AG08396 (cell line): Measurements from ENCODE around the gene PCDHAC2.

Experiments used
- DNase-seq: peaks from one replicate; pipeline ENCODE4 v3.0.0; 2012; ENCODE audit warnings: low spot score, mixed read lengths

PCDHAC2 gene

GRCh38 chr5:140966293-140967225 lies at the start of gene PCDHAC2:
Gene PCDHAC2, plus strand, starts transcription at chr5:140966476. Its CDS starts 291 bp downstream, at chr5:140966767.
- DNase-seq, result peak; percentile 10

- no peak for DNase-seq
Measured at GRCh38 chr5:140923601-140924000, 42.7 kb upstream of the PCDHAC2 start.

GRCh38 chr5:140925806-140926442 lies 40.4 kb upstream of the PCDHAC2 start, which contains the start of gene PCDHAC1:
Gene PCDHAC1, plus strand, starts transcription at chr5:140926299. Its CDS starts 594 bp downstream, at chr5:140926893.
- DNase-seq, result no peak

- peak; percentile 66 for DNase-seq
Measured at GRCh38 chr5:140926443-140927227, 39.6 kb upstream of the PCDHAC2 start.

- no peak for DNase-seq
Measured at GRCh38 chr5:140927228-140927573, 39.1 kb upstream of the PCDHAC2 start.

GRCh38 chr5:140934964-140935606 lies 31.2 kb upstream of the PCDHAC2 start:
- no peak for DNase-seq

GRCh38 chr5:140946578-140946977 lies 19.7 kb upstream of the PCDHAC2 start:
- no peak for DNase-seq

GRCh38 chr5:140951636-140952035 lies 14.6 kb upstream of the PCDHAC2 start:
- DNase-seq, result no peak

- DNase-seq, result no peak
Measured at GRCh38 chr5:140953234-140953633, 13.0 kb upstream of the PCDHAC2 start.

GRCh38 chr5:140962190-140962589 lies 4.1 kb upstream of the PCDHAC2 start:
- DNase-seq, result no peak

- DNase-seq, result no peak
Measured at GRCh38 chr5:140964356-140964755, 1.9 kb upstream of the PCDHAC2 start.

GRCh38 chr5:140965905-140966292 lies 377 bp upstream of the PCDHAC2 start:
- DNase-seq, result no peak

GRCh38 chr5:140967226-140967893 lies 1.1 kb downstream of the PCDHAC2 start:
- DNase-seq, result no peak

- no peak for DNase-seq
Measured at GRCh38 chr5:140969880-140970279, 3.6 kb downstream of the PCDHAC2 start.

- DNase-seq, result no peak
Measured at GRCh38 chr5:140973550-140973949, 7.3 kb downstream of the PCDHAC2 start.

GRCh38 chr5:140977003-140977402 lies 10.7 kb downstream of the PCDHAC2 start:
- no peak for DNase-seq

GRCh38 chr5:140978260-140978659 lies 12.0 kb downstream of the PCDHAC2 start:
- no peak for DNase-seq

GRCh38 chr5:140978983-140979382 lies 12.7 kb downstream of the PCDHAC2 start:
- DNase-seq, result no peak

GRCh38 chr5:140982083-140982716 lies 15.9 kb downstream of the PCDHAC2 start:
- no peak for DNase-seq

GRCh38 chr5:140986117-140986521 lies 19.8 kb downstream of the PCDHAC2 start:
- DNase-seq, result no peak

- DNase-seq, result no peak
Measured at GRCh38 chr5:140988100-140988499, 21.8 kb downstream of the PCDHAC2 start.
